Measurements from ENCODE around the gene MAMDC4. TPM values are rescaled to one million over a fixed set of nuclear protein-coding genes. Genes with fewer than 3 reads are reported as not detected.
A peak's percentile ranks its signal among the peaks of the same experiment; 100 is the strongest.

Gene MAMDC4
- total RNA-seq, 1 donor: 0.81 TPM

GRCh38 chr9:136858844-136859757, 7.0 kb downstream of the MAMDC4 start:
- peak; percentile 60 for DNase-seq (ENCODE audit: low read depth)
- no peak for TF ChIP-seq CTCF (IDR thresholded peaks at IDR 0.05; ENCODE audit: insufficient read depth, low read length)
- no peak overlapping the region for H3K4me3 ChIP-seq (ENCODE audit: low read depth, low read length)

GRCh38 chr9:136860529-136860928, 8.4 kb downstream of the MAMDC4 start:
- H3K4me3 ChIP-seq (ENCODE audit: low read depth, low read length): no peak overlapping the region
- no peak for TF ChIP-seq CTCF (IDR thresholded peaks at IDR 0.05; ENCODE audit: insufficient read depth, low read length)
- DNase-seq (ENCODE audit: low read depth): no peak

- no peak for DNase-seq (ENCODE audit: low read depth)
- TF ChIP-seq CTCF (IDR thresholded peaks at IDR 0.05; ENCODE audit: insufficient read depth, low read length): no peak
- H3K4me3 ChIP-seq (ENCODE audit: low read depth, low read length): no peak overlapping the region
Observed at GRCh38 chr9:136860933-136861873, 9.1 kb downstream of the MAMDC4 start.

GRCh38 chr9:136861874-136862457, 9.8 kb downstream of the MAMDC4 start:
- no peak for TF ChIP-seq CTCF (IDR thresholded peaks at IDR 0.05; ENCODE audit: insufficient read depth, low read length)
- DNase-seq (ENCODE audit: low read depth): no peak
- H3K4me3 ChIP-seq (ENCODE audit: low read depth, low read length): no peak overlapping the region

GRCh38 chr9:136862849-136863622, 10.9 kb downstream of the MAMDC4 start:
- DNase-seq (ENCODE audit: low read depth): no peak
- no peak for TF ChIP-seq CTCF (IDR thresholded peaks at IDR 0.05; ENCODE audit: insufficient read depth, low read length)
- no peak overlapping the region for H3K4me3 ChIP-seq (ENCODE audit: low read depth, low read length)
